Stimulated activated CD4-positive, alpha-beta T cell treated with anti-CD3 and anti-CD28 coated beads, Interleukin-15, amount 100 ng/mL, for 48 hours (primary cell): Measurements from ENCODE around the gene TEKT1.
"Not testable (repeated sequence)": the region's sequence is repeated elsewhere in the genome, so short reads cannot be mapped to it uniquely, and the experiment has no call there.

Experiments
- DNase-seq, 2 donors: peaks; one replicate each; pipeline ENCODE4 v3.0.0-alpha.2; 2020; ENCODE audit warnings: low read depth in 2 of 2

TEKT1 gene

GRCh38 chr17:6816368-6816767 lies 15.2 kb downstream of the TEKT1 start:
- not testable (repeated sequence) for DNase-seq

DNA sequence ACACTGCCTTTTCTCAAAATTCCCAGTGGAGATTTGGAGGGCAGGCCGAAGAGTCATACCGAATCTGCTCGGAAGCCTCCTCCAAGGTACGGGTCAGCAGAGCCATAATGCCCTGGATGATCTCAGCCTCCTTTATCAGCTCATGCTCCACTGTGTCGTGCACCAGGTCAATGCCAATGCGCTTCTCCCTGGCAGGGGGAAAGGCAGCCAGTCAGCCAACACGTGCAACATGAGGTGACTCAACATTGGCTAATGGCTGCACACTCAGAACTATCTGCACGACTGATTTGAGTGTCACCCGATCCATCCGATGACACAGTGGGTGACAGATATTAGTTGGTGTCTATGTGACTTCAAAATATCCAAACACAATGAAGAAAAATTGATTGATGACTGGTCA lies 15.8 kb downstream of the TEKT1 start:
- DNase-seq, result no peak

- DNase-seq, result no peak
These were observed 19.2 kb downstream of the TEKT1 start for GRCh38 chr17:6812295-6812694.

DNA sequence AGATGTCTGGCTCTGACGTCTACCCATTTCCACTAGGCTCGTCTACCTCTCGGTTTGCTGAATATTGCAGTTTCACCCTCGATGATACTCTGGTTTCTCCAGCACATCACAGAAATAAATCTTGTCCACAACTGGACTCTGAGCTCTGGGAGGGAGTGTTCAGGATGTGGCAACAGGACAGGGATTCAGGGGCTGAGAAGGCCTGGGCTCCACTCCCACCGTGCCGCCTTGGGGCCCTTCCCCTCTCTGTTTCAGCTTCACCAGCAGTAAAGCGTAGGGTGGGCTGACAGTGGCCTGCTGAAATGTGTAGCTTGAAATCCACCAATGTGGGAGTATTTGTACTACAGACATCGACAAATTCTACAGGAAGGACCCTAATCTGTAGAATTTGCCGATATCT lies 20.0 kb downstream of the TEKT1 start:
- DNase-seq, result no peak

DNA sequence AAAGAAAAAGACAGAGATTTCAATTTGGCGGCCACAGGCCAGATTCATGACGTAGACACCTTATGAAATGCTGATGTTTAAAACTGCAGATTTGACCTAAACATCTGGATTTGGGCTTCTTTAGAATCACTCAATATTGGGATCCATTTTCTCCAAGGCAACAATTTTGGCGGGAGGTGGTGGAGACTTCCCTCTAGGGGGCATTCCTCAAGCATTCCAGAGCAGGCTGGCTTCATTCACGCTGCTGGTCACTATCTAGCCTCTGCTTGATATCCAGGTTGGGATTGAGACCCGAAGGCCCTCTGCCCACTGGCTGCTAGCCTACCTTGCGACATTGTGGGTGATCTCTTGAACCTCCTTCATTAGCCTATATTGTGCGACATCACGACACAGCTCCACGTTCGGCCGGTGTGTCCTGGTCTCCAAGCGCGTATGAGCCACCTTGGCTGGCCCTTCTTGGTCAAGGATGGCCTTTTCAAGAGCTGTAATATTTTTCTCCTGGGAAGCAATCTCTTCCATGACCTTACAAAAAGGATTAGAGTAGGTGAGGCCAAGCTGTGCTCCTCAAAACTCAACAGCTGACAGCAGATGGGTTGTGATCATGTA lies 31.0 kb downstream of the TEKT1 start:
- DNase-seq, result no peak

DNA sequence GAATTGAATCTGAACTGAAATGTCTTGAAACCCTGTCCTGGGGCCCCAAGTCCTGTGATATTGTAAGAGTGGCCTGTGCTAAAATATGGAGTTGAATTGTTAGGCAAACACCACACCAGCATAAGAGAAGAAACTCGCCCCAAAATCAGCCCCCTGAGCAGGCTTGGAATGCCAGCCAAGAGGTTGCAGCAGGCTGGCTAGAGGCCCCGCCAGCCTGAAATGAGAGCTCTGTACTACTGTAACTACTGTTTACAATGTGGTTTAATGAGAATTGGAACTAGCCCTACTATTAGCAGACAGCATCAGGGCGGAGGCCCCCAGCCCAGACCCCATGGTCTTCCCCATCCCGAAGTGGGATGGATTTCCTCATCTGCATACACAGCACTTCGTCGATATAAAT lies 31.8 kb downstream of the TEKT1 start:
- no peak for DNase-seq

DNA sequence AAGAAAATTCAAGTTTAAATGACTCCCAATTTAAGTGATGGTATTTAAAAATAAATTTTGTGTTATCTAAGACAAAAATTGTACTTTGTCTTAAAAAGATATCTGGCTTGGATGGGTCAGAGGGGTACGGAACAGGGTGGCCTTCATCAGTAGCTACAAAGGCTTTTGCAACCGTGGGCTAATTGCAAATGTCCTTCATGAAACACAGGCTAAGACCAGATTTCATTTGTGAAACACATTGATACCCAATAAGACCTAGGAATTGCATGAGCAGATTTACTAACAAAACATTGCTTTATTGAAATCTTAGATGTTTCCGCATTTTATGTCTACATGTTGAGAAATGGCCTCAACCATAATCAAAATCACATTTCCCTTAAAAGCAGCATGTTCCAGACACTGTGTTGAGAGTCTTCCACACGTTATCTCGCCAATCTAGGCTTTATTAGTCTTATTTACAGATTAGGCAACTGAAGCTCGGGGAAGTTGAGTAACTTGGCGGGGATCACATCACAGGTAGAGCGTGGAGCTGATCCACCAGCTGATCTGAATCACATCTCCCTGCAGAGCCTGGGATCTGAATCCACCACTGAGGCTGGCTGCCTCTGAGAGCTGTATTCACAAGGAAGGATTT lies 33.7 kb downstream of the TEKT1 start:
- no peak for DNase-seq

DNA sequence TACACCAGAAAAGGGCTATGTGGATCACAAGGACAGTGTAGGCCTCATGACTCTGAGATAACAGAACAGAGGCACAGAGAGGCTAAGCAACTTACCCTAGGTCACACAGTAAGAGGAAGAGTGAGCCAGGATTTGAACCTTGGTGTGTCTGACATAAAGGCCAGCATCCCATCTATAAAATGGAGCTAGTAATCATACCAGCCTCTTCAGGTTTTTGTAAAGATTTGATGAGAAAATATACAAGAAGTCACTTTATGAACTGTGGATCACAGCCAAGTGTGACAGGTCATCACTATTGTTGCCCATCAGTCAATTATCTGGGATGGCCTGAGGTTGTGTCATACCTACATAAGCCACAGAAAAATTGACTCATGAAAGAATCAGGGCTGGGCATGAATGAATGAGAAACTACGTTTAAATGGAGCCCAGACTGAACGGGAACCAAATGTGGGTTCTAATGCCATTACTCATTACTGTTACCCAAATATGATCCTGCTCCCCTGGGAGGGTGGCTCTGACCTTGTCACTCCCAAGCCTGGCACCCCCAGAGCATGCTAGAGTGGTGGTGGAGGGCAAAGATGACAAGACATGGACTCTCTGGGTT lies 34.5 kb downstream of the TEKT1 start:
- DNase-seq, result no peak

- DNase-seq, result no peak
These were observed 35.3 kb downstream of the TEKT1 start for GRCh38 chr17:6796017-6796886.

DNA sequence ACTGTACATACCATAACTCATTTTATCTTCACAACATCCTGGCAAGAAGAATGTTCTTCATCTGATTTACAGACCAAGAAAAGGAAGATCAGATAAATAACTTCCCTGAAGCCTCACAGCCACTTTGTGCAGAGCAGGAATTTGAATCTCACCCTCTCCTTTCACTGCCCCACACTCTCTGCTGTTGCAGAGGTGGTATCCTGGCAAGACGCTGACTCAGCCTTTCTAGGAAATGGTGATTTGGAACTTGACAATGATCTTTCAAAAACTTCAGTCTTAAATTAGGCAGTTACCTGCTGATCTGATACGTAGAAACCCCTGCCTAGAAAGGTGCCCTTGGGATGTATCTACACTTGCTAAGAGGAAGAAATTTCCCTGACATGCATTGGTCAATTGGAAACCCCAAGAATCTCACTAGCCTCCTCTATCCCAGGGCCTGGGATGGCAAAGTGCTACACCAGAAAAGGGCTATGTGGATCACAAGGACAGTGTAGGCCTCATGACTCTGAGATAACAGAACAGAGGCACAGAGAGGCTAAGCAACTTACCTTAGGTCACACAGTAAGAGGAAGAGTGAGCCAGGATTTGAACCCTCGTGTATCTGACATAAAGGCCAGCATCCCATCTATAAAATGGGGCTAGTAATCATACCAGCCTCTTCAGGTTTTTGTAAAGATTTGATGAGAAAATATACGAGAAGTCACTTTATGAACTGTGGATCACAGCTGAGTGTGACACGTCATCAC lies 37.6 kb downstream of the TEKT1 start:
- DNase-seq, result no peak

- DNase-seq, result no peak
These were observed 42.4 kb downstream of the TEKT1 start for GRCh38 chr17:6789146-6789545.

- DNase-seq, result no peak
These were observed 44.3 kb downstream of the TEKT1 start for GRCh38 chr17:6787081-6787693.

- no peak for DNase-seq
These were observed 44.9 kb downstream of the TEKT1 start for GRCh38 chr17:6786618-6787017.

GRCh38 chr17:6782244-6782643 lies 49.3 kb downstream of the TEKT1 start:
- DNase-seq, result no peak

DNA sequence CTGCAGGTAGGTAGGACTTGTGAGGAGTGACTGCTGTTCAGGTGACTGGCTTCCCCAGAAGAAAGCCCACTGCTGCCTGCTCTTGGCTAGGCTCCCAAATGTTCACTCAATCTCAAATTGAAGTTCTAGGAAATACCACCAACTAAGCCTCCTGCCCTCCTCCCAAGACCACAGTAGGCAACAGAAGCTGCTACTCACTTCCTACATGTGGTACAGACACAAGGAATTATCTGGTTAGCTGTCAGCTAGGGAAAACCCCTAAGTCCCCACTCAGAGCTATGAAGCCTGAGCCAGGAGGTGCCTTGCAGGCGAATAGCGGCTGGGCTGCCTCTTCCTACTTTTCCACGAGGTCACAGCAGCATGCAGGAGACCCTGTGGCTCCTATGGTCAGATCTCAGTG lies 50.6 kb downstream of the TEKT1 start:
- no peak for DNase-seq

DNA sequence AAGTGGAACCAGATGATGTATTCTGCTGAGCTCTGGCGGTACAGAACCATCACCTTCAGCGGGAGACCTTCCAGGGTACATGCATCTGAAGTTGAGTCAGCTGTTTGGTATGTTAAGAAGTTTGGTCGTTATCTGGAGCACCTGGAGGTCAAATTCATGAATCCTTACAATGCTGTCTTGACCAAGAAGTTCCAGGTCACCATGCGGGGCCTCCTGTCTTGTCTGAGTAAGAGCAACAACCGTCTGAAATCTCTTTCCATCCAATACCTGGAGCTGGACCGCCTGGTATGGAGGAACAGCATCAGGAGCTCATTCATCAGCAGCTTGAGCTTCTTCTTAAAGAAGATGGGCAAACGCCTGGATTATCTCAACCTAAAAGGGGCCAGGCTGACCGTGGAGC lies 51.5 kb downstream of the TEKT1 start:
- DNase-seq, result no peak

DNA sequence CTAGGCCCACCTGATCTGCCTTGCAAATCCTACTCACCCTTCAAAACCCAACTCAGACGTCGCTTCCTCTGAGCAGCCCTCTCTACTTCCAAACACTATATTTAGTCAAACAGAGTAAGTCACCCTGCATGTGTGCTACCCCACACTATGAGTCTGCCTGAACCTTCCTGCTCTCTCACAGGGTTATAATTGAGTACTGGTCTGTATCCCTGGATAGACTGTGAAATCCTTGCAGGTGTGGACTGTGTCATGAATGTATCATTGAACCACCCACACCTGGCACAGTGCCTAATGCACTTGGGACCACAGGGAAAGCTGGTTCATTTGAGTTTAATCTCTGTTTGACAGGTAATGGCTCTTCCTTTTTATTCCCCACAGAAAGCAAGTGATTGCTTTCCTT lies 52.1 kb downstream of the TEKT1 start:
- DNase-seq, result no peak

GRCh38 chr17:6775871-6776405 lies 55.6 kb downstream of the TEKT1 start, which contains the start of gene FBXO39:
TSS of gene FBXO39 (plus strand) at chr17:6776215. CDS start at chr17:6779869, 3,654 bp downstream.
- DNase-seq, result no peak

DNA sequence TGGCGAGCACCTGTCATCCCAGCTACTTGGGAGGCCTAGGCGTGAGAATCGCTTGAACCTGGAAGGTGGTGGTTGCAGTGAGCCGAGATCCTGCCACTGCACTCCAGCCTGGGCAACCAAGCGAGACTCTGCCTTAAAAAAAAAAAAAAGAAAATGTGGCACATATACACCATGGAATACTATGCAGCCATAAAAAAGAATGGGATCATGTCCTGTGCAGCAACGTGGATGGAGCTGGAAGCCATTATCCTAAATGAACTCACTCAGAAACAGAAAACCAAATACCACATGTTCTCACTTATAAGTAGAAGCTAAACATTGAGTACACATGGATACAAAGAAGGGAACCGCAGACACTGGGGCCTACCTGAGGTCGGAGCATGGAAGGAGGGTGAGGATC lies 56.6 kb downstream of the TEKT1 start:
- DNase-seq, result not testable (repeated sequence)

- no peak for DNase-seq
These were observed 59.5 kb downstream of the TEKT1 start for GRCh38 chr17:6772016-6772415.

DNA sequence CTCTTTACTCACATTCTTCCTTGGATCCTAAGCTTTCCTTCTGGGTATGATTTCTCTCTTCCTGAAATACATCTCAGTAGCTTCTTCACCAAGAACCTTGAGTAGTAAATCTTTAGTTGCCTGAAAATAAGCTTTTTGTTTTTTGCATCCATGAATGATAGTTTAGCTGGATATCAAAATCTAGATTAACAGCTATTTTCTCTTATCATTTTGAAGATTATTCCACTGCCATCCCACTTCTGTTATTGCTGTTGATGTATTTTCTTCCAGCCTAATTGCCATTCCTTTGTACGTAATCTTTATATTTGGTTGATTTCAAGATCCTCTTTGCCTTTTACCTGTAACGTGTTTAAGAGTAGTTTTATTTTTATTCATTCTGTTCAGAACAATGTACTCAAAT lies 63.1 kb downstream of the TEKT1 start:
- no peak for DNase-seq
